ENCODE results near the gene ABCD1.
"Not testable (repeated sequence)": the region's sequence is repeated elsewhere in the genome, so short reads cannot be mapped to it uniquely, and the experiment has no call there.

The ABCD1 gene

DNA sequence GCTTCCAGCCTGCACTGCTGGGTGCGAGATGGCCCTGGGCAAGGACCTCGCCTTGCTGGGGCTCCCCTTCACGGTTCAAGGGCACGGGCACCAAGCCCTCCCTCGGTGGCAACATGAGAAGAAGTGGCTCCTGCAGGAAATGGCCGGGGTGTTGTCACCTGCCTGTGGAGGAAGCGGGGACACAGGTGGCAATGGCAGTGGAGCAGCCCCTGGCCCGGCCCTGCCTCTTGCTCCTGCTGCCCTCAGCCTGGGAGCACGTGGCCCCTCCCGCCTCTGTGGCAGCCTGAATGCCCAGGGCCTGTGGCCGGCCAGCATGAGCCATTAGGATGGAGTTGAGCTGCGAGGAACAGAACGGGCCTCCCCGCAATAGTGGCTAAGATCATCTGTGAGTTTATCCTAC, 16.8 kb downstream of the ABCD1 start:
- Mint-ChIP-seq H3K4me1 (peaks cover 30% of the 10 kb centered on the region), H3K27me3 (peaks cover 16% of the 10 kb centered on the region), H3K9me3 (no peaks in the 10 kb centered on the region), H3K27ac (peak overlapping the region; percentile 80), H3K4me3 (peak overlapping the region; percentile 53), H3K36me3 (peaks cover 9% of the 10 kb centered on the region)
- DNase-seq = no peak
- CTCF ChIA-PET = no interaction called here

DNA sequence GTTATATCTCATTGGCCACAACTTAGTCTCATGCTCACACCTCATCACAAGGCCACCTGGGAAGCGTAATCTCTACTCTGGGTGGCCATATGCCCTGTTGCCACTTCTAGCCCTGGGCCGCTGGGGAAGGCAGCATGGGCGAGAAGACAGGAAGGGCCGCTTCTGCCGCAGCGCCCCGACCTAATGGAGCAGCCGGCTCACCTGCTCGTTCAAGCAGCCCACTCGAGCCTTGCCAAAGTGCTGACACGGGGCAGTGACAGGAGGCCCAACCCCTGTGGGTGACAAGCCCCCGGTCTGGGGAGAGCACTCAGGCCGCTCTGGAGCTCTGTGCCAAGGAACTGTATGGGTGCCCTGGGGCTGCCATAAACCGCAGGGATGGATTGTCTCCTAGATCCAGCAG, 17.5 kb downstream of the ABCD1 start:
- DNase-seq, H3K36me3 Mint-ChIP-seq, H3K4me3 Mint-ChIP-seq, H3K27ac Mint-ChIP-seq, CTCF ChIA-PET, H3K9me3 Mint-ChIP-seq: not testable (repeated sequence)
- Mint-ChIP-seq H3K4me1 (peaks cover 30% of the 10 kb centered on the region), H3K27me3 (peaks cover 22% of the 10 kb centered on the region)

DNA sequence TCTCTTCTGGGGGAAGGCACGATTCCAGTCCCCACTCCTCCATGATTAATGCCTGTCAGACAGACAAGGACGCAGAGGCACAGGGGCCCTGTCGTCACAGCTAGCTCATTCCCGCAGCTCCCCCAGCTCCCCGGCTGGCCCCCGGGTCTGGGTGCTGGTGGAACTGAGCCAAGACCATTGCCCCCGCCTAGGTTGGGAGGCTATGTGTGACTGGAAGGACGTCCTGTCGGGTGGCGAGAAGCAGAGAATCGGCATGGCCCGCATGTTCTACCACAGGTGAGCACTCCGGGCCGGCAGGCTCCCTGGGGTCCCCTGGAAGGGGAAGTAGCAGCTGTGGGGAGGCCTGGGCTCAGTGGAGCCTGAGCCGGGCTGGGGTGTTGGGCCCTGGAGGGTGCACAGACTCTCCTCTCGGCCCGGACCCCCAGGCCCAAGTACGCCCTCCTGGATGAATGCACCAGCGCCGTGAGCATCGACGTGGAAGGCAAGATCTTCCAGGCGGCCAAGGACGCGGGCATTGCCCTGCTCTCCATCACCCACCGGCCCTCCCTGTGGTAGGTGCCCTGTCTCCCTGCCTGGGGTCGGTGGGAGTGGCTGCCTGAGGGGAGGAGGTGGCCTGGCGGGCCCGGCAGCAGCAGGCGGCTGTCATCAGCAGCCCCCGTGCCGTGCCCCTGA, 18.3 kb downstream of the ABCD1 start:
- peaks cover 30% of the 10 kb centered on the region for H3K4me1 Mint-ChIP-seq
- H3K36me3 Mint-ChIP-seq, H3K9me3 Mint-ChIP-seq, H3K27ac Mint-ChIP-seq, H3K4me3 Mint-ChIP-seq, CTCF ChIA-PET, DNase-seq: not testable (repeated sequence)
- H3K27me3 Mint-ChIP-seq = peaks cover 22% of the 10 kb centered on the region

DNA sequence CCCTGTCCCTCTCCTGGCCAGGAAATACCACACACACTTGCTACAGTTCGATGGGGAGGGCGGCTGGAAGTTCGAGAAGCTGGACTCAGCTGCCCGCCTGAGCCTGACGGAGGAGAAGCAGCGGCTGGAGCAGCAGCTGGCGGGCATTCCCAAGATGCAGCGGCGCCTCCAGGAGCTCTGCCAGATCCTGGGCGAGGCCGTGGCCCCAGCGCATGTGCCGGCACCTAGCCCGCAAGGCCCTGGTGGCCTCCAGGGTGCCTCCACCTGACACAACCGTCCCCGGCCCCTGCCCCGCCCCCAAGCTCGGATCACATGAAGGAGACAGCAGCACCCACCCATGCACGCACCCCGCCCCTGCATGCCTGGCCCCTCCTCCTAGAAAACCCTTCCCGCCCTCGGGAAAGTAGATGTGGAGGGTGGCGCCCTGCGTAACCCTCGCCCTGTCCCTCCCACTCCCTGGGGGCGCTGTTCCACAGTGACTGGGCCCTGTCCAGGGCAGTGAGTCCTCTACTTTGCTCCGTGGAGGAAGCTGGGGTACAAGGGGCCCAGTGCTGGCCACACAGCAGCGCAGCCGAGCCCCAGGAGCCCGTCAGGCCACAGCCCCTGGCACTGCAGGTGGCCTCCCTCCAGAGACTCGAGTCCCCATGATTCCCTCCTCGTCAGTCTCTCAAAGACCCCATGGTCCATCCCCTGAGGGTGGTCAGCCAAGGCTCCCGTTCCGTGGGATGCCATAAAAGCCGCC, 19.0 kb downstream of the ABCD1 start:
- H3K27ac Mint-ChIP-seq, H3K36me3 Mint-ChIP-seq, DNase-seq, H3K4me3 Mint-ChIP-seq, CTCF ChIA-PET, H3K9me3 Mint-ChIP-seq: not testable (repeated sequence)
- Mint-ChIP-seq H3K4me1 (peaks cover 30% of the 10 kb centered on the region), H3K27me3 (peaks cover 23% of the 10 kb centered on the region)

DNA sequence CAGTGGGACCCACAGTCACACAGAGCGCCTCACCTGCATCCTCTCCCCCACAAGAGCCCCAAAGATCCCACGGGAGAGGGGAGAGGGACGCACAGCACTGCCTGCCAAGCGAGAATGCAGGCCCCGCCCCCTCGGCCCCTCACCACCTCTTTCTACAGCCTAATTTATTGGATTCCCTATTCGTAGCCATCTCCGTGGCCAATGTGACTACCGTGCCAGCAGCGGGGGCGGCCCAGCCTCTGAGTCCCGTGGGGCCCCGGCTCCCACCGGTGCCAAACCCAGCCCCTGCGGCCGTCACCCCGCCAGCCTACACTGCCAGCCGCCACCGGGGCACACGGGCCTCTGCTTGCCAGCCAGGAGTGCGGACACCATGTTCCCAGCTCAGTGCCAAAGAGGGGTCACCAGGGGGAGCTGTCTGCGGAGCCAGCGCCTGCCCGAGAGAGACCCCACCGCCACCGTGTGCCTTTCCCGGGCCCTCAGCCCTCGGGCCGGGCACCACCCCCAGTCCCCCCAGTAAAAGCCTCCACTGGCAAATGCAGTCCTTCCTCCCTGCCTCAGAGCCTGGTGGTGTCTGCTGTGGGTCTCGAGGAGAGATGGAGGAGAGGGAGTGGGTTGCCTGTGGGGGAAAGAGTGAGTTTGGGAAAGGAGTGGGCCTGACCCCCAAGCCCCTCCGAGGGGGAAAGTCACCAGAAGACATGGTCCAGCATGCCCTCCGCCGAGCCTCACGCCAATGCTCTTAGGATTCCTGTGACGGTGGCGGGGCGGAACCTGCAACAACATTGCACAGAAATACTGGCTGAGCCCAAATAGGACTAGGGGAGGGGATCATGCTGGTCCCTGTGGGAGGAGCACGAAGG, 19.8 kb downstream of the ABCD1 start:
- Mint-ChIP-seq H3K4me3 (no peak overlapping the region), H3K27me3 (peaks cover 31% of the 10 kb centered on the region), H3K27ac (no peak overlapping the region), H3K4me1 (peaks cover 23% of the 10 kb centered on the region), H3K36me3 (peaks cover 6% of the 10 kb centered on the region), H3K9me3 (no peaks in the 10 kb centered on the region)
- DNase-seq = no peak
- CTCF ChIA-PET = no interaction called here

DNA sequence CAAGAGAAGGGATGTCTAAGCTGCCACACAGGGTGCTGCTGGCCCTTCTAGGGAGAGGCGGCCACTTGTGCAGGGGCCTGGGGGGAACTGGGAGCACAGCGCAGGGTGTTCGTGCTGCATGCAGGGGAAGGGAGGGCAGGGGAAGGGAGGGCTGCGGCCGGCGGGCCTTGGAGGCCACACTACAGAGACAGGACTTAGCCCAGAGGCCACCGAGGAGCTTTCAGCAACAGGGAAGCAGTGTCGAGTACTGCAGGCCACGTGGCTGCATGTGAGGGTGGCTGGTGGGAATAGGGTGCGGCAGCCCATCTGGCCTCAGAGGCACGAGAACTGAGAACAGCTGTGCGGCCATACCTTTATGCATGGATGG, 20.4 kb downstream of the ABCD1 start:
- H3K9me3 Mint-ChIP-seq, H3K27ac Mint-ChIP-seq, H3K4me3 Mint-ChIP-seq, DNase-seq, H3K36me3 Mint-ChIP-seq, CTCF ChIA-PET: not testable (repeated sequence)
- peaks cover 17% of the 10 kb centered on the region for H3K4me1 Mint-ChIP-seq
- H3K27me3 Mint-ChIP-seq = peaks cover 37% of the 10 kb centered on the region

DNA sequence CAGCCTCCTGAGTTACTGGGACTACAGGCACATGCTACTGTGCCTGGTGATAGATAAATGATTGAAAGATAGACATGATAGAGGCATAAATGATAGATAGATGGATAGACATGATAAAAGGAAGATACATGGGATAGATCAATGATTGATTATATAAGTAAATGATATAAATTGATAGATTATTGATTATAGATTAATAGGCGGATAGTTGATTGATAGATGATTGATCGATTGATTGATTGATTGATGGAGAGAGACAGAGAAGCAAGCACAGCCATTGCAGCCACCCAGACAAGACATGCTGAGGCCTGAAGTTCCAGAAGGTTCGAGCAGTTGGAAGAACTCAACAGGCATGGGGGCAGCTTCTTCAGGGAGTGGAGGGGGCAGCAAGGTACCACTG, 21.7 kb downstream of the ABCD1 start:
- no peak overlapping the region for H3K27ac Mint-ChIP-seq
- CTCF ChIA-PET = no interaction called here
- no peaks in the 10 kb centered on the region for H3K36me3 Mint-ChIP-seq
- no peak for DNase-seq
- no peak overlapping the region for H3K4me3 Mint-ChIP-seq
- peaks cover 5% of the 10 kb centered on the region for H3K4me1 Mint-ChIP-seq
- H3K27me3 Mint-ChIP-seq = peaks cover 42% of the 10 kb centered on the region
- H3K9me3 Mint-ChIP-seq = no peaks in the 10 kb centered on the region

DNA sequence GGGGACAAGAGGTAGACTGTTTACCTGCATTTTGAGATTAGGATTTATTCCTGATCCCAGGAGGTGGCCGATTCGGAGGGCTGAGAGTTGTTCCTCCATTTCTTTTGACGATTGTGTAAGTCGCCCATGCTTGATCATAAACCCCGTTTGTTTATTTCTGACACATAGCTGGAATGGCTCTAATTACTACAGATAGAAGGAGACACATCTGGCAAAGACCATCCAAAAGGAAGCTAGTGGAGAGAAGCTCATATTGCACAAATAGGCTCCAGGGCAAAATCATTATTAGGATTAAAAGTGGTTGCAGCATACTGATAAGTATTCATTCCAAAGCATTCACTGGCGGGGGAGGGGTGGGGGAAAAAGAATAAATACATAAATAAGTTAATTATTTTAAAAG, 22.3 kb downstream of the ABCD1 start:
- peaks cover 42% of the 10 kb centered on the region for H3K27me3 Mint-ChIP-seq
- CTCF ChIA-PET, H3K4me1 Mint-ChIP-seq, H3K4me3 Mint-ChIP-seq, DNase-seq, H3K36me3 Mint-ChIP-seq, H3K9me3 Mint-ChIP-seq, H3K27ac Mint-ChIP-seq: not testable (repeated sequence)

DNA sequence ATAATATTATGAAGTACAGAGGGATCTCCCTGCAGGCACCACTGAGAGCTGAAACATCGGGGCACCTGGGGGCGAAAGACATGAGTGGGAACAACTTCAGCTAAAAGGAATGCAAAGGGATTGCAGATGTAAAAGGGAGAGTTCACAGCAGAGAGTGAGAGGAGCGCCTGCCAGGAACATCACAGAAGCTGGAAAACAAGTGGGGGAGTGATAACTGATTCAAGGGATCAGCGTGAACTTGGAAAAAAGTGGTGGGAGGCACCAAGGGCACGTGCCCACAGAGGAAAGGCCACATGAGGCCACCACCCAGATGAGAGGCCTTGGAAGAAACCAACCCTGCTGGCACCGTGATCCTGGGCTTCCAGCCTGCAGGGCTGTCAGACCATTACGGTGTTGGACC, 24.4 kb downstream of the ABCD1 start:
- H3K27ac Mint-ChIP-seq, H3K4me3 Mint-ChIP-seq, DNase-seq, CTCF ChIA-PET, H3K4me1 Mint-ChIP-seq, H3K36me3 Mint-ChIP-seq, H3K9me3 Mint-ChIP-seq: not testable (repeated sequence)
- H3K27me3 Mint-ChIP-seq = peaks cover 52% of the 10 kb centered on the region

DNA sequence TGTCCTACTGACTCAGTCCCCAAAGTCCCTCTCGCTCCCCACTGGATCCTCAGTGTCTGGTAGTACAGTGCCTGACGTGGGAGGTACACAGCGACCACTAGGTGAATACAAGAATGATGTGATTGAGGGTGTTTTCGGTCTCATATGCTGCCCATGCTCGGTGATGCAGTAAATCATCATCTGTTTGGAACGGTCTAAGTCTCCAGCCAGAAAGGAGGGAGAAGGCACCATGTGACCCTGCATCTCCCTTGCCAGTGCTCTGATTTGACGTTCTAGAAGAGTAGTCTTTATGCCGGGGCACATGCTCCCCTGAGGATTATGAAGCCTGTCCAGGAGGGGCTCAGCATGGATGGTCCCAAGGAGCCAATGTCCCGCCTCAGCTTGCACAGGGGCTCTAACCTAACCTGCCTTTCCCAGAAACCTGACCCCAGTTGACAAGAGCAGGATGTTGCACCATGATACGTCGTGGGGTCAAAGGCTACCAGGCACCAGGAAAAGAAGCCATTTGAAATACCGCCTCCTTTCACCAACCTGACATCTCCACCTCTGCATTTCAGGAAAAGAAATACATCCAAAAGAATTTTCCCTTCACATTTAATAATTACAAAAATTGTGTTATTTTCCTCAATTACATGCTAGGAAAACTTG, 25.6 kb downstream of the ABCD1 start:
- DNase-seq = no peak
- H3K9me3 Mint-ChIP-seq = no peaks in the 10 kb centered on the region
- no peak overlapping the region for H3K4me3 Mint-ChIP-seq
- CTCF ChIA-PET = no interaction called here
- peaks cover 42% of the 10 kb centered on the region for H3K27me3 Mint-ChIP-seq
- no peaks in the 10 kb centered on the region for H3K36me3 Mint-ChIP-seq
- no peaks in the 10 kb centered on the region for H3K4me1 Mint-ChIP-seq
- H3K27ac Mint-ChIP-seq = no peak overlapping the region

DNA sequence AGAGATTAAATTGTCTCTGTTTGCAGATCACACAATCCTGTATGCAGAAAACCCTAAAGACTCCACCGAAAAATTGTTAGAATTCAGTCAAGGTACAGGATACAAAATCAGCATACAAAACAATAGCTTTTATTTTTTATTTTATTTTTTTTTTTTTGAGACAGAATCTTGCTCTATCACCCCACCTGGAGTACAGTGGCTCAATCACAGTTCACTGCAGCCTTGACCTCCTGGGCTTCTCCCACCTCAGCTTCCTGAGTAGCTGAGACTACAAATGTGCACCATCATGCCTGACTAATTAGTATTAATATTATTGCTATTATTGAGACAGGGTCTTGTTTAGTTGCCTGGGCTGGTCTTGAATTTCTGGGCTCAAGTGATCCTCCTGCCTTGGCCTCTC, 30.5 kb downstream of the ABCD1 start:
- CTCF ChIA-PET = interaction anchor here (0.6 kb wide), 1 partner anchor 285 kb away, joined by 3 read pairs; the partner anchor contains the start of gene HAUS7
- Mint-ChIP-seq H3K9me3 (no peaks in the 10 kb centered on the region), H3K27ac (no peak overlapping the region), H3K27me3 (peaks cover 23% of the 10 kb centered on the region), H3K36me3 (no peaks in the 10 kb centered on the region), H3K4me1 (no peaks in the 10 kb centered on the region), H3K4me3 (no peak overlapping the region)
- DNase-seq = no peak

DNA sequence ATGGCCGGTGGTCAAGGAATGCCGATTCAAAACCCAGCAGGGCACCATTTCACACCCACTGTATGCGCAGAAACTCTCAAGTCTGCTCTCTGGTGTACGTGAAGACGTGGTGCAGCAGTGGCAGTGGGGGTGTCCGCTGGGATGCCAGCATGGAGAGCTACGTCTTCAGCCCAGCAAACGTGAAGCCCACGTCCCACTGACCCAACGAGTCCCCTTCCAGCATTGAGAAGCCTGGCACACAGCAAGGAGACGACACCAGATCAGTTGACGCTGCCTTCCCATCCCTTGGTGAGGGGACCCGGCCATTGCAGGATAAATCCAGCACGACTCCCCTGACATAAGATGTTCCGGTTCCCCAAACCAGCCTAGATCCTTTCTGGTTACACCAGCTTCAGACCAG, 37.2 kb downstream of the ABCD1 start:
- CTCF ChIA-PET = interaction anchor here (3.3 kb wide), 1 partner anchor 186 kb away, joined by 27 read pairs; no protein-coding TSS in a partner anchor
- H3K4me1 Mint-ChIP-seq = peaks cover 8% of the 10 kb centered on the region
- no peak for DNase-seq
- H3K9me3 Mint-ChIP-seq = no peaks in the 10 kb centered on the region
- H3K4me3 Mint-ChIP-seq = no peak overlapping the region
- peaks cover 23% of the 10 kb centered on the region for H3K27me3 Mint-ChIP-seq
- H3K36me3 Mint-ChIP-seq = no peaks in the 10 kb centered on the region
- no peak overlapping the region for H3K27ac Mint-ChIP-seq

DNA sequence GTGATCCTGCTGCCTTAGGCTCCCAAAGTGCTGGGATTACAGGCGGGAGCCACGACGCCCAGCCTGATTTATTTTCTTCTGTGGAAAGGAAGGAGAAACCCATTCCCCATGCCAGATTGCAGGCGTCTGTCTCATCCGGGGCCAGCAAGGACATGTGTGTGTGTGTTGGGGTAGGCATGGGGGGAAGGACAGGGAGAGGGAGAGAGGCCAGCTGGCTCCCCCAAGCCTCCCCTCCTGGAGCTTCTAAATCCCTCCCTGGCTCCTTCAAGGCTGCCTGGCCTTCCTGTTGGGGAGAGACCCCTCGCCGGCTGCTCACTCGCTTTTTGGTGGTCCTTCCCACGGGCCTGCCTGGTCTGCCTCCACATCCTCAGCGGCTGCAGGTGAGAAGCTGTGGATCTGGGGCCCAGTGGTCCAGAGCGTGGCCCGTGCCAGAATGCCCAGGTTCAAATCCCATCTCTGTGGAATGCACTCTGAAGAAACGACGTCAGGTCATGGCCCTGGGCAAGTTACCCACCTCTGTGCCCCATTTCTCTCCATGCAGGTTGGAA, 38.0 kb downstream of the ABCD1 start:
- no peak for DNase-seq
- Mint-ChIP-seq H3K36me3 (no peaks in the 10 kb centered on the region), H3K4me3 (no peak overlapping the region), H3K9me3 (no peaks in the 10 kb centered on the region), H3K27me3 (peaks cover 16% of the 10 kb centered on the region), H3K27ac (no peak overlapping the region), H3K4me1 (peaks cover 8% of the 10 kb centered on the region)
- CTCF ChIA-PET = interaction anchor here (1.1 to 3.3 kb wide), 2 partner anchors 26 to 185 kb away, joined by 3 to 27 read pairs; no protein-coding TSS in a partner anchor

Measured in activated naive CD4-positive, alpha-beta T cell treated with anti-CD3 and anti-CD28 coated beads, Interleukin-2, amount 10 ng/mL, durations not matched to agents 7 days and 5 days (primary cell).